GM19043 (cell line): ENCODE measurements around the gene ATP11C.
"Not testable (repeated sequence)": the region's sequence is repeated elsewhere in the genome, so short reads cannot be mapped to it uniquely, and the experiment has no call there.

Experiments
- ATAC-seq: cut with Tn5 transposase; IDR thresholded peaks from one replicate; pipeline ENCODE4 v1.9.1; 2021; ENCODE audit warnings: low read depth; ENCODE audit not compliant: unreplicated experiment

The ATP11C gene

GRCh38 chrX:139739138-139739537, 193.7 kb downstream of the ATP11C start:
- peak; percentile 91 for ATAC-seq

GRCh38 chrX:139738581-139738980, 194.3 kb downstream of the ATP11C start:
- ATAC-seq, result no peak

- ATAC-seq, result no peak
Observed at GRCh38 chrX:139736151-139736550, 196.7 kb downstream of the ATP11C start.

- ATAC-seq, result no peak
Observed at GRCh38 chrX:139734996-139735395, 197.9 kb downstream of the ATP11C start.

- ATAC-seq, result peak; percentile 87
Observed at GRCh38 chrX:139725720-139726119, 207.1 kb downstream of the ATP11C start.

- no peak for ATAC-seq
Observed at GRCh38 chrX:139724626-139725025, 208.2 kb downstream of the ATP11C start.

- ATAC-seq, result no peak
Observed at GRCh38 chrX:139720979-139721378, 211.9 kb downstream of the ATP11C start.

GRCh38 chrX:139720136-139720535, 212.7 kb downstream of the ATP11C start:
- no peak for ATAC-seq

GRCh38 chrX:139708067-139708466, 224.8 kb downstream of the ATP11C start, which contains the start of gene MCF2:
TSS of gene MCF2 (minus strand) at chrX:139708167. CDS start at chrX:139651744, 56,423 bp downstream.
- ATAC-seq, result no peak

GRCh38 chrX:139702658-139703057, 230.2 kb downstream of the ATP11C start:
- ATAC-seq, result no peak

GRCh38 chrX:139692908-139693307, 239.9 kb downstream of the ATP11C start:
- ATAC-seq, result no peak

- ATAC-seq, result no peak
Observed at GRCh38 chrX:139692506-139692849, 240.4 kb downstream of the ATP11C start.

- ATAC-seq, result no peak
Observed at GRCh38 chrX:139691843-139692505, 240.9 kb downstream of the ATP11C start.

- no peak for ATAC-seq
Observed at GRCh38 chrX:139691493-139691842, 241.4 kb downstream of the ATP11C start.

- not testable (repeated sequence) for ATAC-seq
Observed at GRCh38 chrX:139685175-139685574, 247.7 kb downstream of the ATP11C start.

GRCh38 chrX:139680356-139680755, 252.5 kb downstream of the ATP11C start:
- ATAC-seq, result no peak
